ENCODE measurements around the gene DVL3. TPM values are rescaled to one million over a fixed set of nuclear protein-coding genes. Genes with fewer than 3 reads are reported as not detected.
"Not testable (repeated sequence)": the region's sequence is repeated elsewhere in the genome, so short reads cannot be mapped to it uniquely, and the experiment has no call there.

The DVL3 gene
- 88.1 to 113 TPM (median 102 TPM) in 3 replicates for total RNA-seq
- long read RNA-seq, full-length matches to known transcripts = 100 of 178 reads
- long read RNA-seq, partial matches to known transcripts = 10 of 178 reads
- long read RNA-seq, other reads (novel, unspliced or antisense) = 68 of 178 reads

- H3K9me3 Mint-ChIP-seq (ENCODE audit: low read depth) = no peaks in the 10 kb centered on the region
- H3K27ac Mint-ChIP-seq (ENCODE audit: unreplicated experiment) = peak within 1 kb of the TSS; percentile 91
- TF ChIP-seq, protein P1, sequence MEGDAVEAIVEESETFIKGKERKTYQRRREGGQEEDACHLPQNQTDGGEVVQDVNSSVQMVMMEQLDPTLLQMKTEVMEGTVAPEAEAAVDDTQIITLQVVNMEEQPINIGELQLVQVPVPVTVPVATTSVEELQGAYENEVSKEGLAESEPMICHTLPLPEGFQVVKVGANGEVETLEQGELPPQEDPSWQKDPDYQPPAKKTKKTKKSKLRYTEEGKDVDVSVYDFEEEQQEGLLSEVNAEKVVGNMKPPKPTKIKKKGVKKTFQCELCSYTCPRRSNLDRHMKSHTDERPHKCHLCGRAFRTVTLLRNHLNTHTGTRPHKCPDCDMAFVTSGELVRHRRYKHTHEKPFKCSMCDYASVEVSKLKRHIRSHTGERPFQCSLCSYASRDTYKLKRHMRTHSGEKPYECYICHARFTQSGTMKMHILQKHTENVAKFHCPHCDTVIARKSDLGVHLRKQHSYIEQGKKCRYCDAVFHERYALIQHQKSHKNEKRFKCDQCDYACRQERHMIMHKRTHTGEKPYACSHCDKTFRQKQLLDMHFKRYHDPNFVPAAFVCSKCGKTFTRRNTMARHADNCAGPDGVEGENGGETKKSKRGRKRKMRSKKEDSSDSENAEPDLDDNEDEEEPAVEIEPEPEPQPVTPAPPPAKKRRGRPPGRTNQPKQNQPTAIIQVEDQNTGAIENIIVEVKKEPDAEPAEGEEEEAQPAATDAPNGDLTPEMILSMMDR (IDR thresholded peaks at IDR 0.05) = no peak
- H3K27me3 Mint-ChIP-seq (ENCODE audit: low read depth) = no peaks in the 10 kb centered on the region
- H3K36me3 Mint-ChIP-seq (ENCODE audit: low read depth) = no peaks in the 10 kb centered on the region
- H3K4me3 Mint-ChIP-seq (ENCODE audit: unreplicated experiment) = peak within 1 kb of the TSS; percentile 97
- peaks cover 40% of the 10 kb centered on the region for H3K4me1 Mint-ChIP-seq (ENCODE audit: low read depth)
- DNase-seq (ENCODE audit: low spot score) = no peak
Observed at GRCh38 chr3:184154885-184155643, at the start of gene DVL3. DVL3 (plus strand) TSS chr3:184155377; CDS start chr3:184155636, 259 bp downstream.

DNA sequence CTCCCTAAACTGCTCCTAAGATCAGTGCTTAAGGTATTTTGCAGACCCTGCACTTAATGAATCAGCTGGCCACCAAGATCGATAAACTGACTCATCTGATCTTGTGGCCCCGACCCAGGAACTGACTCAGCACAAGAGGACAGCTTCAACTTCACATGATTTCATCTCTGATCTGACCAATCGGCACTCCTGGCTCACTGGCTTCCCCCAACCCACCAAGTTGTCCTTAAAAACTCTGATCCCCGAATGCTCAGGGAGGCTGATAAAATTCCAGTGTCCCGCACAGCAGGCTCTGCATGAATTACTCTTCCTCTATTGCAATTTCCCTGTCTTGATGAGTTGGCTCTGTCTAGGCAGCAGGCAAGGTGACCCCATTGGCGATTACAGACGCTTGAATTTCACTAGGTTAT is 44.9 kb upstream of the DVL3 start:
- peaks cover 27% of the 10 kb centered on the region for H3K27me3 Mint-ChIP-seq (ENCODE audit: low read depth)
- H3K27ac Mint-ChIP-seq (ENCODE audit: unreplicated experiment) = no peak overlapping the region
- no peaks in the 10 kb centered on the region for H3K36me3 Mint-ChIP-seq (ENCODE audit: low read depth)
- no peak for DNase-seq (ENCODE audit: low spot score)
- no peaks in the 10 kb centered on the region for H3K9me3 Mint-ChIP-seq (ENCODE audit: low read depth)
- H3K4me3 Mint-ChIP-seq (ENCODE audit: unreplicated experiment) = no peak overlapping the region
- peaks cover 5% of the 10 kb centered on the region for H3K4me1 Mint-ChIP-seq (ENCODE audit: low read depth)
- TF ChIP-seq, protein P1 (IDR thresholded peaks at IDR 0.05) = no peak

DNA sequence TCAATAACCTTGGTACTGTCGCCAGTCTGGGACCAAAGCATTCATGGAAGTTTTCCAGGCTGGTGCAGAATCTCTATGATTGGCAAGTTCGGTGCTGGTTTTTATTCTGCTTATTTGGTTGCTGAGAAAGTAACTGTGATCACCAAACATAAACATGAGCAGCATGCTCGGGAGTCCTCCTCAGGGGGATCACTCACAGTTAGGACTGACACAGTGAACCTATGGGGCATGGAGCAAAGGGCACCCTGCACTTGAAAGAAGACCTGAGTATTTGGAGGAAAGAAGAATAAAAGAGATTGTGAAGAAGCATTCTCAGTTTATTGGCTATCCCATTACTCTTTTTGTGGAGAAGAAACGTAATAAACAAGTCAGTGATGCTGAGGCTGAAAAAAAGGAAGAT is 39.2 kb upstream of the DVL3 start:
- Mint-ChIP-seq H3K27ac (ENCODE audit: unreplicated experiment) (no peak overlapping the region), H3K4me3 (ENCODE audit: unreplicated experiment) (no peak overlapping the region), H3K27me3 (ENCODE audit: low read depth) (peaks cover 30% of the 10 kb centered on the region), H3K4me1 (ENCODE audit: low read depth) (no peaks in the 10 kb centered on the region), H3K36me3 (ENCODE audit: low read depth) (no peaks in the 10 kb centered on the region), H3K9me3 (ENCODE audit: low read depth) (no peaks in the 10 kb centered on the region)
- no peak for DNase-seq (ENCODE audit: low spot score)
- TF ChIP-seq, protein P1 (IDR thresholded peaks at IDR 0.05) = no peak

GRCh38 chr3:184117636-184118035 is 37.5 kb upstream of the DVL3 start:
- Mint-ChIP-seq H3K4me3 (ENCODE audit: unreplicated experiment) (no peak overlapping the region), H3K36me3 (ENCODE audit: low read depth) (no peaks in the 10 kb centered on the region), H3K27ac (ENCODE audit: unreplicated experiment) (no peak overlapping the region), H3K27me3 (ENCODE audit: low read depth) (peaks cover 30% of the 10 kb centered on the region), H3K9me3 (ENCODE audit: low read depth) (no peaks in the 10 kb centered on the region), H3K4me1 (ENCODE audit: low read depth) (no peaks in the 10 kb centered on the region)
- DNase-seq (ENCODE audit: low spot score) = no peak
- TF ChIP-seq, protein P1 (IDR thresholded peaks at IDR 0.05) = peak; percentile 24

DNA sequence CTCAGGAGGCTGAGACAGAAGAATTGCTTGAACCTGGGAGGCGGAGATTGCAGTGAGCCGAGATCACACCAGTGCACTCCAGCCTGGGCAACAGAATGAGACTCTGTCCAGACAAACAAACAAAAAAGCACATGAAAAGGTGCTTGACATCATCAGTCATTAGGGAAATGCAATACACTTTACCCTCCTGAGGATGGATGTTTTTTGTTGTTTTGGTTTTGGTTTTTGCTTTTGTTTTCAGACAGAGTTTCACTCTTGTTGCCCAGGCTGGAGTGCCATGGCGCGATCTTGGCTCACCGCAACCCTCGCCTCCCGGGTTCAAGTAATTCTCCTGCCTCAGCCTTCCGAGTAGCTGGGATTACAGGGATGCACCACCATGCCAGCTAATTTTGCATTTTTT is 34.1 kb upstream of the DVL3 start:
- not testable (repeated sequence) for H3K27ac Mint-ChIP-seq (ENCODE audit: unreplicated experiment); H3K4me3 Mint-ChIP-seq (ENCODE audit: unreplicated experiment); H3K4me1 Mint-ChIP-seq (ENCODE audit: low read depth); H3K36me3 Mint-ChIP-seq (ENCODE audit: low read depth); H3K9me3 Mint-ChIP-seq (ENCODE audit: low read depth); DNase-seq (ENCODE audit: low spot score)
- peaks cover 18% of the 10 kb centered on the region for H3K27me3 Mint-ChIP-seq (ENCODE audit: low read depth)
